GM21723 (cell line): ENCODE results near the gene CHRM2.

Source experiments
- ATAC-seq: cut with Tn5 transposase; IDR thresholded peaks from one replicate; pipeline ENCODE4 v1.9.1; 2021; ENCODE audit warnings: mild to moderate bottlenecking, moderate library complexity; ENCODE audit not compliant: unreplicated experiment

The CHRM2 gene

GRCh38 chr7:136891850-136892249, 23.4 kb downstream of the CHRM2 start:
- no peak for ATAC-seq

GRCh38 chr7:136894789-136895188, 26.3 kb downstream of the CHRM2 start:
- ATAC-seq: no peak

GRCh38 chr7:136897676-136898075, 29.2 kb downstream of the CHRM2 start:
- no peak for ATAC-seq

- ATAC-seq: no peak
These were observed 31.6 kb downstream of the CHRM2 start for GRCh38 chr7:136900005-136900404.

GRCh38 chr7:136910771-136911170, 42.3 kb downstream of the CHRM2 start:
- no peak for ATAC-seq

GRCh38 chr7:136911344-136911743, 42.9 kb downstream of the CHRM2 start:
- no peak for ATAC-seq

GRCh38 chr7:136912339-136912738, 43.9 kb downstream of the CHRM2 start:
- ATAC-seq: no peak

GRCh38 chr7:136914016-136914415, 45.6 kb downstream of the CHRM2 start:
- no peak for ATAC-seq

- ATAC-seq: no peak
These were observed 51.4 kb downstream of the CHRM2 start for GRCh38 chr7:136919820-136920219.

- no peak for ATAC-seq
These were observed 54.7 kb downstream of the CHRM2 start for GRCh38 chr7:136923111-136923667.

GRCh38 chr7:136925044-136925443, 56.6 kb downstream of the CHRM2 start:
- no peak for ATAC-seq

GRCh38 chr7:136925556-136925955, 57.1 kb downstream of the CHRM2 start:
- no peak for ATAC-seq

- ATAC-seq: no peak
These were observed 62.9 kb downstream of the CHRM2 start for GRCh38 chr7:136931169-136931867.

- no peak for ATAC-seq
These were observed 69.0 kb downstream of the CHRM2 start for GRCh38 chr7:136937436-136937835.

- no peak for ATAC-seq
These were observed 70.0 kb downstream of the CHRM2 start for GRCh38 chr7:136938476-136938875.

GRCh38 chr7:136940122-136940521, 71.7 kb downstream of the CHRM2 start:
- ATAC-seq: no peak

- ATAC-seq: no peak
These were observed 72.5 kb downstream of the CHRM2 start for GRCh38 chr7:136940917-136941316.

GRCh38 chr7:136941816-136942215, 73.4 kb downstream of the CHRM2 start:
- ATAC-seq: no peak

GRCh38 chr7:136942401-136942800, 73.9 kb downstream of the CHRM2 start:
- ATAC-seq: no peak

GRCh38 chr7:136942994-136943393, 74.5 kb downstream of the CHRM2 start:
- no peak for ATAC-seq

- no peak for ATAC-seq
These were observed 78.9 kb downstream of the CHRM2 start for GRCh38 chr7:136947347-136947746.

GRCh38 chr7:136950331-136950730, 81.9 kb downstream of the CHRM2 start:
- no peak for ATAC-seq

GRCh38 chr7:136953386-136953785, 84.9 kb downstream of the CHRM2 start:
- ATAC-seq: no peak
